HepG2 (cell line): Measurements from ENCODE around the gene OR13J1. TPM values are rescaled to one million over a fixed set of nuclear protein-coding genes. Genes with fewer than 3 reads are reported as not detected.

ENCODE experiments used
- CCAR2 ChIP-seq: fragments of 200-400 bp; formaldehyde crosslinking; optimal IDR thresholded peaks from 2 replicates; pipeline ENCODE3; 2018; ENCODE audit warnings: low read depth, mild to moderate bottlenecking, low read length, moderate library complexity
- ELF3 ChIP-seq: IDR thresholded peaks from 2 replicates; pipeline ENCODE4 v1.6.1; 2016; ENCODE audit warnings: missing genetic modification reagents, missing compliant biosample characterization
- ETV6 ChIP-seq: sonication (generic); formaldehyde crosslinking; conservative IDR thresholded peaks from 2 replicates; pipeline ENCODE4 v1.4.0; 2020; ENCODE audit warnings: missing genetic modification reagents
- FOXA3 ChIP-seq: IDR thresholded peaks from 2 replicates; pipeline ENCODE4 v1.6.1; 2016; ENCODE audit warnings: missing genetic modification reagents, missing compliant biosample characterization
- HHEX ChIP-seq: IDR thresholded peaks from 2 replicates; pipeline ENCODE4 v1.6.1; 2016; ENCODE audit warnings: control low read depth
- HNF4A ChIP-seq: sonication (generic); formaldehyde crosslinking; IDR thresholded peaks from 2 replicates; pipeline ENCODE4 v1.4.0; 2020; ENCODE audit warnings: missing genetic modification reagents
- KDM6A ChIP-seq: IDR thresholded peaks from 2 replicates; pipeline ENCODE4 v1.6.1; 2016; ENCODE audit warnings: low read depth
- KIAA2018 ChIP-seq: sonication (generic); formaldehyde crosslinking; IDR thresholded peaks from 2 replicates; pipeline ENCODE4 v1.5.0; 2020; ENCODE audit warnings: mild to moderate bottlenecking, missing genetic modification reagents, borderline replicate concordance
- MAZ ChIP-seq, 2 experiments: sonication (generic) in 1 of 2; formaldehyde crosslinking in 1 of 2; IDR thresholded peaks; 2 replicates each; pipeline versions ENCODE4 v1.5.0 to v1.6.1; 2012 to 2020; ENCODE audit warnings: low read depth in 2 of 2, mild to moderate bottlenecking in 2 of 2, borderline replicate concordance in 1 of 2, improper control_type of control experiment in 1 of 2, low read length in 1 of 2, missing genetic modification reagents in 1 of 2, moderate library complexity in 1 of 2
- MED1 ChIP-seq: sonication (generic); formaldehyde crosslinking; IDR thresholded peaks from 2 replicates; pipeline ENCODE4 v1.4.0; 2020; ENCODE audit warnings: missing genetic modification reagents
- MED13 ChIP-seq: sonication (generic); formaldehyde crosslinking; IDR thresholded peaks from 2 replicates; pipeline ENCODE4 v1.5.0; 2020; ENCODE audit warnings: missing genetic modification reagents
- MYC ChIP-seq: sonication (generic); formaldehyde crosslinking; IDR thresholded peaks from 2 replicates; pipeline ENCODE4 v1.9.0; 2021; ENCODE audit warnings: missing genetic modification reagents, borderline replicate concordance
- NCOA2 ChIP-seq: sonication (generic); formaldehyde crosslinking; IDR thresholded peaks from 2 replicates; pipeline ENCODE4 v1.8.0; 2022; ENCODE audit warnings: inconsistent platforms
- NR2F1 ChIP-seq, 2 experiments: fragments of 450-650 bp in 1 of 2; formaldehyde crosslinking in 1 of 2; IDR thresholded peaks; 2 replicates each; pipeline versions ENCODE4 v1.5.0 to v1.6.1; 2016 to 2020; ENCODE audit warnings: mild to moderate bottlenecking in 1 of 2, missing compliant biosample characterization in 1 of 2, missing genetic modification reagents in 1 of 2, moderate library complexity in 1 of 2
- SALL1 ChIP-seq: sonication (generic); formaldehyde crosslinking; IDR thresholded peaks from 2 replicates; pipeline ENCODE4 v1.8.0; 2022; ENCODE audit warnings: mild to moderate bottlenecking, missing genetic modification reagents
- ZFY ChIP-seq: sonication (generic); formaldehyde crosslinking; IDR thresholded peaks from 2 replicates; pipeline ENCODE4 v1.4.0; 2020; ENCODE audit warnings: missing genetic modification reagents
- ZNF292 ChIP-seq: sonication (generic); formaldehyde crosslinking; IDR thresholded peaks from 2 replicates; pipeline ENCODE4 v1.8.1; 2022; ENCODE audit warnings: mild to moderate bottlenecking, low read depth, missing genetic modification reagents, borderline replicate concordance
- ZNF383 ChIP-seq: sonication (generic); formaldehyde crosslinking; IDR thresholded peaks from 2 replicates; pipeline ENCODE4 v1.4.0; 2020; ENCODE audit warnings: missing genetic modification reagents, mild to moderate bottlenecking, borderline replicate concordance
- ZNF883 ChIP-seq: sonication (generic); formaldehyde crosslinking; IDR thresholded peaks from 2 replicates; pipeline ENCODE4 v1.5.1; 2020; ENCODE audit warnings: mild to moderate bottlenecking, missing genetic modification reagents; ENCODE audit errors: not compliant biosample characterization
- polyA plus RNA-seq, 8 experiments: library from polyadenylated mRNA; depleted of rRNA in 3 of 8; stranded (reverse) in 7 of 8; unstranded in 1 of 8; fragments of >200 nt; fragmentation: Illumina TruSeq in 4 of 8; extraction: Trizol in 4 of 8; gene quantifications; 2 replicates each; pipeline versions ENCODE4 v1.2.1 to v1.2.3, GENCODE V29; 2011 to 2016; ENCODE audit warnings: low read depth in 4 of 8, missing spikeins in 1 of 8, mixed read lengths in 1 of 8; ENCODE audit not compliant: insufficient read depth in 1 of 8
- total RNA-seq, 5 experiments: library from RNA; depleted of rRNA; stranded (reverse); fragments of >200 nt; fragmentation: Illumina TruSeq; extraction: Trizol; gene quantifications; 2 replicates each; pipeline ENCODE4 v1.2.3, GENCODE V29; 2016; ENCODE audit warnings: low read depth in 1 of 5
- TF ChIP-seq, protein P1 (sequence below): IDR thresholded peaks from 2 replicates; pipeline ENCODE4 v1.6.1; 2016; ENCODE audit warnings: control low read depth

OR13J1 gene
- total and polyA plus RNA-seq, 2 of the 13 experiments (the other 11 are each of a cell fraction or from before 2014, with no cell fraction given) = not detected

GRCh38 chr9:35835766-35836165 is 34.4 kb downstream of the OR13J1 start (continued):
- TF ChIP-seq KIAA2018 (no peak), ELF3 (CRISPR knock-in tag) (0 out of 2 replicates have a peak, but pooled peaks have one; percentile 15), FOXA3 (peak; percentile 27; the same call in 1 of the 2 replicates), KDM6A (CRISPR knock-in tag) (0 out of 2 replicates have a peak, but pooled peaks have one; percentile 24), MED13 (CRISPR knock-in tag) (no peak), MYC (peak; percentile 23; the same call in 1 of the 2 replicates), ETV6 (no peak), ZNF383 (CRISPR knock-in tag) (no peak), NCOA2 (CRISPR knock-in tag) (no peak), ZNF292 (CRISPR knock-in tag) (no peak), MAZ (IDR thresholded peaks at IDR 0.05; ENCODE audit: borderline replicate concordance, low read depth, low read length) (no peak), MAZ (CRISPR knock-in tag; IDR thresholded peaks at IDR 0.05; ENCODE audit: low read depth) (no peak; the same call in 1 of the 2 replicates), NR2F1 (CRISPR knock-in tag; IDR thresholded peaks at IDR 0.05) (peak in 1 of 2 experiments; percentile 33; a peak in 1 of 4 replicates), CCAR2 (no peak), ZNF883 (CRISPR knock-in tag) (no peak), HNF4A (CRISPR knock-in tag) (peak; percentile 82), ZFY (0 out of 2 replicates have a peak, but pooled peaks have one; percentile 45), HHEX (CRISPR knock-in tag) (peak; percentile 50; the same call in 1 of the 2 replicates), SALL1 (CRISPR knock-in tag) (peak; percentile 46), MED1 (peak; percentile 24; the same call in 1 of the 2 replicates)
- TF ChIP-seq, protein P1, sequence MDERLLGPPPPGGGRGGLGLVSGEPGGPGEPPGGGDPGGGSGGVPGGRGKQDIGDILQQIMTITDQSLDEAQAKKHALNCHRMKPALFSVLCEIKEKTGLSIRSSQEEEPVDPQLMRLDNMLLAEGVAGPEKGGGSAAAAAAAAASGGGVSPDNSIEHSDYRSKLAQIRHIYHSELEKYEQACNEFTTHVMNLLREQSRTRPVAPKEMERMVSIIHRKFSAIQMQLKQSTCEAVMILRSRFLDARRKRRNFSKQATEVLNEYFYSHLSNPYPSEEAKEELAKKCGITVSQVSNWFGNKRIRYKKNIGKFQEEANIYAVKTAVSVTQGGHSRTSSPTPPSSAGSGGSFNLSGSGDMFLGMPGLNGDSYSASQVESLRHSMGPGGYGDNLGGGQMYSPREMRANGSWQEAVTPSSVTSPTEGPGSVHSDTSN (CRISPR knock-in tag) = peak; percentile 25; the same call in 1 of the 2 replicates
